Measurements from ENCODE around the gene SFXN3.
A peak's percentile ranks its signal among the peaks of the same experiment; 100 is the strongest.

SFXN3 gene

GRCh38 chr10:101031128-101031795, at the start of gene SFXN3, which contains the start of gene PDZD7:
TSS of gene SFXN3 (plus strand) at chr10:101031234. CDS start at chr10:101034695, 3,461 bp downstream.
TSS of gene PDZD7 (minus strand) at chr10:101031129. CDS start at chr10:101030219, 910 bp downstream.
- DNase-seq (ENCODE audit: low spot score), result peak; percentile 86

DNA sequence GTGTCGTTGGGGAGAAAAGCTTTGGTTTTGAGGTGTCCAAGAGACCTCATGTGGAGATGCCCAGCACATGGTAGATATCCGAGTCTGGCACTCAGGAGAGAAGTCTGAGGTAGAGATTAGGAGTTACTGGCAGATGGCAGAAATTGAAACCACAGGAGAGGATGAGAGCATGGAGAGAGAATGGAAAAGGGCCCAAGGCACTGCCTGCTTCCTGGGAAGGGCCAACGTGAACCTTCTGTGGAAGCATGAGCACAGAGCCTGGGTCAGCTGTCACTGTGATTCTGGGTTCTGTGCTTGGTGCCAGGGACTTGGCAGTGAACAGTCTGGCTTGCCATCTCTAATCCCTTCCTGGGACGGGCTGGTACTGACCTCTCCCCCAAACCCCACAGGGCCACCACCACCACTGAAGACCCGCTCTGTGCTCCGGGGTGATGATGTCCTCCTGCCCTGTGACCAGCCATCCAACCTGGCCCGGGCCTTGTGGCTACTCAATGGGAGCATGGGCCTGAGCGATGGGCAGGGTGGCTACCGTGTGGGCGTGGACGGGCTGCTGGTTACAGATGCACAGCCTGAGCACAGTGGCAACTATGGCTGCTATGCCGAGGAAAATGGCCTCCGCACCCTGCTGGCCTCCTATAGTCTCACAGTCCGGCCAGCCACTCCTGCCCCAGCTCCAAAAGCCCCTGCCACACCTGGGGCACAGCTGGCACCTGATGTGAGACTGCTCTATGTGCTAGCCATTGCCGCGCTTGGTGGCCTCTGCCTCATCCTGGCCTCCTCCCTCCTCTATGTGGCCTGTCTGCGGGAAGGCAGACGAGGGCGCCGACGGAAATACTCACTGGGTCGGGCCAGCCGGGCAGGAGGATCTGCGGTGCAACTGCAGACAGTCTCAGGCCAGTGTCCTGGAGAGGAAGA, 47.9 kb upstream of the SFXN3 start:
- no peak for DNase-seq (ENCODE audit: low spot score)

DNA sequence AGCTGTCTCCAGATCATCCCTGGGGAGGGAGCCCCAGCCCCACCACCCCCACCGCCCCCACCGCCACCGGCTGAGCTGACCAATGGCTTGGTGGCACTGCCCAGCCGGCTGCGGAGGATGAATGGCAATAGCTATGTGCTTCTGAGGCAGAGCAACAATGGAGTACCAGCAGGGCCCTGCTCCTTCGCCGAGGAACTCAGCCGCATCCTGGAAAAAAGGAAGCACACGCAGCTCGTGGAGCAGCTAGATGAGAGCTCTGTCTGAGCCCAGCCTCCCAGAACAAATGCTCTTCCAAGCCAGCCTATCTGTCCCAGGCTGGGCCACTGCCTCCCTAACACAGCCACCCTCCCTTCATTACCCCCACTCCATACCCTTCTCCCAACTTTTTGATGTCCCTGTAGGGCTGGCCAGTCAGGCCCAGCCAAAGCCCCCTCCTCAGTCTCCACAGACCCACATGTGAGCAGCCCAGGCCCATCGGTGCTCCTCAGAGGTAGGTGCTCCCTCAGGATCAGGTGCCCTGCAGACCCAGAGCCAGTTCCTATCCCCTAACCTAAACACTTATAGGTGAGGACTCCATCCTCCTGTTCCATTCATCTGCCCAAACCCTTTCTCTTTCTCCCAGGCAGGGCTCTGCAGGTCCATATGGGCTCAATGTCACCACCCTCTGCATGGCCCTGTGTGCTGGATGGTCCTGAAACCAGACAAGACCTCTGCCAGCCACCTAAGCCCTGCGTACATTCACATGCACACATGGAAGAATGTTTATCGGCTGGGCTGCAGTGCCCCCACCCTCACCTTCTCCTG, 47.0 kb upstream of the SFXN3 start:
- no peak for DNase-seq (ENCODE audit: low spot score)

DNA sequence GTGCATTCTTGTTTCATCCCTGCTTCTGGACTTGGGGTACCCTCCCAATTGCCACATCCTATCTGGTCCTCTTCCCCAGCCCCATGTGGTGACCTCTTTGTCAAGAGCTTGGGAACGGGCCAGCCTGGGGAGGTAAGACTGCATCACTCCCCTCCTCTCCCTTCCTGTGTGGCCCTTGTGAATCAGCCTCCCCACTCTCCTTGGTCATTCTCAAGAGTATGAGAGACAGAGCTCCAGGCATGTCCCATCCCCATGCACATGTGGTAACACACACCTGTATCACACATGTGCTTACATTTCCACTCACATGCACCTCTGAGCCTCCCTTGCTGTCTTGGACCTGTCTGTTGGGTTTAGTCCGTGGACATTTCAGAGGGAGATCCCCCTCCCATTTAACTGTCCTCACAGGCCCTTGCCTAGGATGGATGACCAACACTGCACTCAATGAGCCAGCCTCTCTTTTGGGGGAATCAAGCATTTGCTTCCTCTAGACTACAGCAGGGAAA, 46.3 kb upstream of the SFXN3 start:
- DNase-seq (ENCODE audit: low spot score), result no peak

DNA sequence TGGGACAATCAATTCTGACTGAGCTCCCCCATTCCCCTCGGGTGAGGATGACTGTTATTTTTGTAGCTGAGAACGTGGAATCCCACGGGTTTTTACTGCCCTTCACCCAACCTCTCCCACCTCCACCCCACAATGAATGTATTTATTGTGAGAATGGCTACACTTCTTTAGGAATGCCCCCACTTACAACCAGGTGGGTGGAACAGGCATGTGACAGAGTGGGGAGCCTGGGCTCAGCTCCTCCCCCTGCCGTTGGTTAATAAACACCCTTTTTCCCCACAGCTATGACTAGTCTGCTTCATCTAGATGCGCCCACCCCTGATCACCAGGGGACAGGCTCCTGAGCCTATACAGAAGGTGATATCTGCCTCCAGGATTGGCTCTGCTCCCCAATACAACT, 45.7 kb upstream of the SFXN3 start:
- DNase-seq (ENCODE audit: low spot score), result no peak

- DNase-seq (ENCODE audit: low spot score), result no peak
Measured at GRCh38 chr10:100986623-100986951, 44.4 kb upstream of the SFXN3 start.

DNA sequence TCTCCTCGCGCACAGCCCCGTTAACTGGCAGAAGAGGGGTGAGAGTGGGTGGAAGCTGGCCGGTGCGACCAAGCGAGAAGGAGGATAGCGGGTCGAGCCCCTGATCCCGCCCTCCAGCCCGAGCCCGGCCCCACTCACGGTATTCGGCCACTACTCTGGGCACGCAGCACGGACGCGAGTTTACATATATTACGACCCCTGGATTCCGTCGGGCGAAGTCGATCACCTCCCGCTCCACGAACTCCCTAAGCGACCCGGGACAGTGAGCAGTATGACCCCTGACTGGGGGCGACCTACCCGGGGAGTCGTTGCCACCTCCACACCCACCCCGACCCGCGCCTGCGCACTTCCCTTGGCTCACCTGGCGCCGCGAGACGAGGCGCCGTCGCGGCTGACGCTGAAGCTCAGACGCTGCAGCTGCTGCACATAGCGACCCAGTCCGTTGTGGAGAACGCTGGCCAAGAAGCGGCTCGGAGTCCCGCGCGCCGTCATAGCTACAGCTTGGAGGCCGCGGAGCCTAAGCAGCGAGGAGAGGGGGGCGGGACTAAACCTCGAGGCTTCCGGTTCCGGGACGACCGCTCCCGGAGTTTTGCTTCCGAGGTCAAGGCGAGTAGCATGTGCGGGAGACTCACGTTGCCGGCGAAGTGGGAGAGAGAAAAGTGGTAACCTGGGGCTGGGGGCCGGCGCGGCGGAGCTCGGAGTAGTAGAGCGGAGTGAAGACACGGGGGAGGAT, 43.9 kb upstream of the SFXN3 start, which contains the start of the genes MRPL43 and TWNK:
Gene MRPL43, minus strand, starts transcription at position 546 of the 733 bp plus-strand sequence. Its CDS starts 54 bp downstream, at position 492.
Gene TWNK, plus strand, starts transcription at position 592 of the 733 bp plus-strand sequence. CDS start 668 bp downstream, outside the sequence.
- DNase-seq (ENCODE audit: low spot score), result no peak

- DNase-seq (ENCODE audit: low spot score), result no peak
Measured at GRCh38 chr10:100987685-100988049, 43.4 kb upstream of the SFXN3 start.

GRCh38 chr10:100988166-100988565, 42.9 kb upstream of the SFXN3 start:
- no peak for DNase-seq (ENCODE audit: low spot score)

DNA sequence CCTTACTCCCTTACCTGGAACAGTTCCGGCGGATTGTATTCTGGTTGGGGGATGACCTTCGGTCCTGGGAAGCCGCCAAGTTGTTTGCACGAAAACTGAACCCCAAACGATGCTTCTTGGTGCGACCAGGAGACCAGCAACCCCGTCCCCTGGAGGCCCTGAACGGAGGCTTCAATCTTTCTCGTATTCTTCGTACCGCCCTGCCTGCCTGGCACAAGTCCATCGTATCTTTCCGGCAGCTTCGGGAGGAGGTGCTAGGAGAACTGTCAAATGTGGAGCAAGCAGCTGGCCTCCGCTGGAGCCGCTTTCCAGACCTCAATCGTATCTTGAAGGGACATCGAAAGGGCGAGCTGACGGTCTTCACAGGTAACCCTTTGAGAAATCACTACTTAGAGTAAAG, 41.9 kb upstream of the SFXN3 start:
- DNase-seq (ENCODE audit: low spot score), result no peak

DNA sequence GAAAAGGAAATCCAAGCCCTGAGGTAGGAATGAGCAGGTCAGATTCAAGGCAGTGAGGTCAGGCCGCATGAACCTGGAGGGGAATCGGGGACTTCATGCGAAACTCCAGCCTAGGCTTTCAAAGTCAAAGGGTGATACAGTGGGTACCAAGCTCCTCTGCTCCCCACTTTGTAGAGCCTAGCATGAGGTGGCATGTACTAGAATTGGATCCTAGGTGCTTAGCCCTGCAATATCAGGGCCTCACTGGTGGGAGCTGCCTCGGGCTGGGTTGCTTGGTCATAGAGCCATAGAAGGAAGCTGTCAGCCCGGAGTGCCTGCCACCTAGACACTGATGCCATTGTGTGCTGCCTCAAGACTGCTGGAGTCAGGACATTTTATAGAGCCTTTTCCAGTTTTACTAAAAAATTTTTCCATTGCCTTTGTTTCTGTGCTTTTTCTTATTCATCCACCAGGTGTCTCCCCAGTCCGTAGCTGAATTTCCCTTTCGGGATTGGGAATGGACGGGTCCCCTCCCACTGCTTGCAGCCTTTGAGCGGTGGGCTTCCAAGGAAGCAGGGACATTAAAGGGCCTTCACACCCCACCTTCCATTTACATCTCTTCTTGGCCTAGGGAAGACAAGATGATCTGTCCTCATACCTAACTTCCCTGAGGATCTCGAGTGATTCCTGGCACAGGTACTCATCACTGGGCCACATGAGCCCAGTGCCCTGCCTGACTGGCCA, 36.9 kb upstream of the SFXN3 start:
- DNase-seq (ENCODE audit: low spot score), result no peak

DNA sequence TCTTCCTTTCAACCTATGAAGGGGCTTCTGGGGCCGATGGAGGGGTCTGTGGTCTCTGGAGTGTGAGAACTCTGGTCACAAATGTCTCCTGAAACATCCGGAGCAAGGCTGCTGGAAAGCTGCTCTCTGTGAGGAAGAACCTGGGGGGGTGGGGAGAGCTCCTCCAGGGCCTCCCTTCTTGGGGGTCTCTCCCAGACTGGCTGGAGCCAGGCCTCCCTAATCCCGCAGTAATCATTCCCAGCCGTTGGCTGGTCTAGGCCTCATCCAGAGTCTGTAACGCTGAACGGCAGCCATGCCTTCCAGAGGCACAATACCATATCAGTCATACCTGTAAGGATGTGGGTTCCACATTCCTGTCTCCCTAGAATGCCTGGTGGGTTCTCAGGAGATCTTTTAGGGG, 35.9 kb upstream of the SFXN3 start:
- no peak for DNase-seq (ENCODE audit: low spot score)

DNA sequence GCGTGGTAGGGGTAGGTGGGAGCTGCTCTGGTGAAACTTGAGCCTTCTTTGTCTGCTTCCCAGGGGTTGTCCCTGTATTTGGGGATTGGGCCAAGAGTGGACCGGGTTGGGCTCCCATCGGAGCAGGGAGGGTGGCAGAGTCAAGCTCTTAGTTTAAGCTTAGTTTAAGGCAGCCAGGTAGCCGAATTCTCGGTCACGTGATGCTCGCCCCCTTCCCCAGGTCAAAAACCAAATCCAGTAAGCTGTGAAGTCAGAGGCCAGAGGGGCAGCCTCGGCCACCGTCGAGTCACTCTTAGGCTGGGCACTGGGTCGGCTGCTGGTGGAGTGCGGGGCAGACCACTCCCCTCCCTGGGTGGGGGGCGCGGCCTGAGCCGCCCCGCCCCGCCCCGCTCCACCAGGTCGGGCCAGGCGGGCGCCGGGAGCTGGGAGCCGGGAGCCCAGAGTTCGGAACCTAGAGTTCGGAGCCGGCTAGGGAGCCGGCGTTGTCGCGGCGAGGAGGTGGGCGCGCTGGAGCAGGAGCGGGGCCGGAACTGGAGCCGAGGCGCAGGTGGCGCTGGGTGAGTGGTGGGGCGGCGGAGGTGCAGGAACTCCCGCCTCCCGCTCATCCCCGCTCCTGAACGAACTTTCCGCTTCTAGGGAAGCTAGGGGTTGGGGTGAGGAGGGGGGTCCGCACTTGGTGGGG, 34.2 kb upstream of the SFXN3 start:
- DNase-seq (ENCODE audit: low spot score), result no peak

DNA sequence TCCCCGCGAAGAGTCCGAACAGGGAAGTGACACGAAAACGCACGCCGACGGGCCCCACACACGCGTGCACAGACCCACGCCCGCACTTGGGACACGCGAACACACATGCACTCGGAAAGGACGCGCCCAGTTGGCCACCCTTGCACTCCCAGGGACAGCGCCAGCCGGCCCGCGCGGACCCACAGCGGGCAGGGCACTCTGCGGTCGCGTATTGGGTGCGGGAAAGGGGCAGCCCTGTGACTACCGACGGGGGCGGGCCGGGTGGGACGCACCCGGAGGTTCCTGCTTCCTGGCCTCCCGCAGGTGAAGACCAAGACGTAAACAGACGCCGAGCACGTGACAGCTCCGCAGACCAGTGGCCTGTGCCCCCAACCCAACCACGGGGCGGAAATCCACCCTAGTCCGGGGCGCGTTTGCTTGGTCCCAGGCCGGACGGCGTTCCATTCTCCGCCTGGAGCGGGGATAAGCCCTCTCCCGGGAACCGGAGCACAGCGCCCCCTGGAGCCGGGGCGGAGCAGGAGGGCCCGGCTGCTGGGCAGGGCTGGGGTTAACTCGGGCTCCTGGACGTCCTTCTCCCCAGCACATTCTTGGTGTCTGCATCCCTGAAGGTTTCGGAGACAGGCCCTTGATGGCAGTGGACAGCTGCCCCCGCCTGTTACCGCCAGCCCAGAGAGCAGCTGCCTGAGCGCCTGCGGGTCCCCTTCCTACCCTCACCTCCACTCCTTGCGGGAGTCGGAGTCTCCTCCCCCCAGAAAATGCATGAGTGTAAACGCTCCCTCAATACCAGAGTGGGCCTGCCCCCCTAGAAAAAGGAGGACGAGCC, 33.5 kb upstream of the SFXN3 start:
- no peak for DNase-seq (ENCODE audit: low spot score)

DNA sequence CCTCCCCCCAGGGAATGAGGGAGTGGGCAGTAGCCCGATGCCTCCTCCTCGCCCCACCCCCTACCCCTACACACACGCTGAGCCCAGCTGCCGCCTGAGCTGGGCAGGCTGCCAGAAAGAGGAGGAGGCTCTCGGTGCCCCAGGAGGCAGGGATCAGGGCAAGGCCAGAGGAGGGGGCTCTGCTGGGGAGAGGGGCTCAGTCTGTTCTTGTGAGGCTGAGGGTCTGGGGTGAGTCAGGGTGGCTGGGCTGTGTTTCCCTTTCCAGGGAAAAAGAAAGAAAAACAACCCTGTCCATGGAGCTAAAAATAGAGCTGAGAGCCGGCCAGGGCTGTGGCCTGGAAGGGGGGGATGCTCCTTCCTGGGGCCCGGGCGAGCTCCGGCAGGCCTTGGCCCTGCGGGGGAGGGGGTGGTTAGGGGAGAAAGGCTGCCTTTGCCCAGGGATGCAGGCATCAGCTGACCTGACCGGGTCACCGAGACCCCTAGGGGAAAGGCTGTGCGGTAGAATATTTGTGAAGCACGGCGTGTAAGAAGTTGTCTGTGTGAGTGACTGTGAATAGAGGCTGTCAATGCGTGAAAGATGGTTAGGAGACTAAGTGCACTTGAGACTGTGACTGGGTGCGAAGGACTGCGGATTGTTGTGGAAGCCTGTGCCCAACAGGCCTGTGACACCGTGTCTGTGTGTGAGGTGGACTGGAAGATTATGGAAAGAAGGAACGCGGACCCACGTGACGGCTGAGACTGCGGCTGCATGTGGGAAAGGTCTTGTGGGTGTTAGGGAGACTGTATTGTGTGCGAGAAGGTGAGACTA, 32.6 kb upstream of the SFXN3 start:
- DNase-seq (ENCODE audit: low spot score), result peak; percentile 75

DNA sequence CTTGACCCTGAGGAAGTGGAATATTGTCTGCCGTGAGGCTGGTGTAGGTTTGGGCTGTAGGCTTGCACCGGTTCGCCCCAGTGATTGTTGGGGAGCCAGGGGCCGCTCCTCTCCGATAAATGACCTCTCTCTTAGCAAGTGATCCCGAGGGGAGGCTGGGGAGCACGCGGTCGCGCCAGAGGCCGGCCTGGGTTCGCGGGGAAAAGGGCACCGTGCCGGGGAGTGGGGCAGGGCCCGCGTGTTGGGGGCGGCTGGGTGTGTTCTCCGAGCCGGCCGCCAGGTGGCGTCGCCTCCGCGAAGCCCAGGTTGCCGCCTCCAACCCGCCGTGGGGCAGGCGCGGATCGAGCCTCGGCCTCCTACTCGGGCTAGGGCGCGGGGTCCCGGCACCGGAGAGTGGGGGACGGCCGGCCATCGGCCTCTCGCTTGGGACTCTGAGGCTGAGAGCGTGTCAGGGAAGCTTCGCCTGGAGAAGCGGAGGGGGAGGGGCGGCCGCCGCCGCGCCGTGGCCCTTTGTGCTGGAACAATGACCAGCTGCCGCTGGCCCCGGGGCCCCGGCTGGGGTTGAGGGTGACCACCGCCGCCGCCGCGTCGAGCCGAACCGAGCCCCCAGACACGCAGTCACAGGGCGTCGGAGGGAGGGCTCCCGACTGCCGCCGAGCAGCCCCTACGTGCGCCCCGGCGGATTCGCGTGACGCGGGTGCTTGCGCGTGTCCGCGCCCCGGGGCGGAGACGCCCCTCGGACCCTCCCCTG, 31.9 kb upstream of the SFXN3 start:
- no peak for DNase-seq (ENCODE audit: low spot score)

DNA sequence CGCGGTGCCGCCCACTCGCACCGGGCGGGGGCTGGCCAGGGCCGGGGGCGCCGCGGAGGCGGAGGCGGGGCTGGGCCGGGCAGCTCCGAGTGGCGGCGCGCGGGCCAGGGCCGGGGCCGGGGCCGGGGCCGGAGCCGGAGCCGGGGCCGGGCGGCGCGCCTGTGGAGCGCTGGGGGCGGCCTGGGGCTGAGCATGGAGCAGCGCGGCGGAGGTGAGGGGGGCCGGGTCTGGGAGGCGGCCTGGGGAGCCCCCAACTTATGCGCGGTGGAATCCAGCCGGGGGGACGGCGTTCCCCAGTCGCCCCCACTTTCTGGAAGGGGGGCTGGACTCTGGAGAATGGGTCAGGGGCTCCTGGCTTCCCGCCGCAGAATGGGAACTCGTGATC, 31.3 kb upstream of the SFXN3 start, which contains the start of gene LZTS2:
Gene LZTS2, plus strand, starts transcription at position 67 of the 385 bp plus-strand sequence. CDS start 2,731 bp downstream, outside the sequence.
- DNase-seq (ENCODE audit: low spot score), result no peak
